NB4 (cell line): ENCODE data around the gene ADGRL3.

Experiments
- DNase-seq: peaks from one replicate; pipeline ENCODE4 v3.0.0; 2010; ENCODE audit warnings: low read depth
- H3K4me3 ChIP-seq: one replicate; pipeline ENCODE4 v1.5.1; 2011; ENCODE audit warnings: mild to moderate bottlenecking, low read depth, low read length, moderate library complexity
- CTCF ChIP-seq: IDR thresholded peaks from one replicate; pipeline ENCODE4 v1.5.1; 2012; ENCODE audit warnings: low read depth, low read length
- MAX ChIP-seq: IDR thresholded peaks from 2 replicates; pipeline ENCODE4 v1.6.1; 2011; ENCODE audit warnings: low read depth, low read length
- MYC ChIP-seq: IDR thresholded peaks from 2 replicates; pipeline ENCODE4 v1.6.1; 2011; ENCODE audit warnings: low read depth, low read length
- POLR2A ChIP-seq: IDR thresholded peaks from 2 replicates; pipeline ENCODE4 v1.6.1; 2011; ENCODE audit warnings: mild to moderate bottlenecking; ENCODE audit not compliant: insufficient read length; ENCODE audit errors: extremely low read depth

ADGRL3 gene

GRCh38 chr4:61992351-61992750, 792.2 kb downstream of the ADGRL3 start:
- no peak for DNase-seq
- TF ChIP-seq CTCF = no peak
- no peak for TF ChIP-seq MYC
- no peak for TF ChIP-seq POLR2A
- TF ChIP-seq MAX = no peak
- no peak overlapping the region for H3K4me3 ChIP-seq

- no peak for TF ChIP-seq MAX
- H3K4me3 ChIP-seq = no peak overlapping the region
- no peak for DNase-seq
Observed at GRCh38 chr4:61994036-61994435, 793.9 kb downstream of the ADGRL3 start.

- TF ChIP-seq POLR2A (no peak), CTCF (no peak), MYC (no peak), MAX (no peak)
- no peak overlapping the region for H3K4me3 ChIP-seq
- DNase-seq = no peak
Observed at GRCh38 chr4:61995717-61996340, 795.7 kb downstream of the ADGRL3 start.

- H3K4me3 ChIP-seq = no peak overlapping the region
- no peak for TF ChIP-seq POLR2A
- TF ChIP-seq MAX = no peak
- no peak for TF ChIP-seq MYC
- TF ChIP-seq CTCF = no peak
- DNase-seq = no peak
Observed at GRCh38 chr4:61996943-61997342, 796.8 kb downstream of the ADGRL3 start.

- TF ChIP-seq CTCF (no peak), MAX (no peak), MYC (no peak), POLR2A (no peak)
- no peak for DNase-seq
- H3K4me3 ChIP-seq = no peak overlapping the region
Observed at GRCh38 chr4:61997831-61998230, 797.7 kb downstream of the ADGRL3 start.

- H3K4me3 ChIP-seq = no peak overlapping the region
- no peak for TF ChIP-seq CTCF
- no peak for TF ChIP-seq MAX
- TF ChIP-seq MYC = no peak
- no peak for TF ChIP-seq POLR2A
Observed at GRCh38 chr4:62003695-62004094, 803.6 kb downstream of the ADGRL3 start.

More at GRCh38 chr4:62003695-62004094, 803.6 kb downstream of the ADGRL3 start:
- no peak for DNase-seq
